Activated naive CD4-positive, alpha-beta T cell treated with anti-CD3 and anti-CD28 coated beads, Interleukin-2, amount 50 U/mL, for 24 hours (primary cell): ENCODE results near the gene TIMM44.

Source experiments
- H3K27ac Mint-ChIP-seq: one replicate; pipeline ENCODE4 v1.8.0; 2021; ENCODE audit warnings: mild to moderate bottlenecking, mixed read lengths
- H3K27me3 Mint-ChIP-seq: one replicate; pipeline ENCODE4 v1.8.0; 2021; ENCODE audit warnings: mixed read lengths
- H3K36me3 Mint-ChIP-seq: one replicate; pipeline ENCODE4 v1.8.0; 2021; ENCODE audit warnings: mixed read lengths
- H3K4me1 Mint-ChIP-seq: one replicate; pipeline ENCODE4 v1.8.0; 2021; ENCODE audit warnings: mixed read lengths
- H3K4me3 Mint-ChIP-seq: one replicate; pipeline ENCODE4 v1.8.0; 2021; ENCODE audit warnings: mild to moderate bottlenecking, mixed read lengths
- H3K9me3 Mint-ChIP-seq: one replicate; pipeline ENCODE4 v1.8.0; 2021; ENCODE audit warnings: mixed read lengths

Gene TIMM44

GRCh38 chr19:7879111-7879807 lies 64.2 kb downstream of the TIMM44 start:
- peaks cover 3% of the 10 kb centered on the region for H3K4me1 Mint-ChIP-seq
- H3K4me3 Mint-ChIP-seq = no peak overlapping the region
- H3K36me3 Mint-ChIP-seq = no peaks in the 10 kb centered on the region
- no peak overlapping the region for H3K27ac Mint-ChIP-seq
- H3K9me3 Mint-ChIP-seq = no peaks in the 10 kb centered on the region
- H3K27me3 Mint-ChIP-seq = no peaks in the 10 kb centered on the region

GRCh38 chr19:7877249-7877836 lies 66.1 kb downstream of the TIMM44 start:
- no peaks in the 10 kb centered on the region for H3K36me3 Mint-ChIP-seq
- H3K4me1 Mint-ChIP-seq = peaks cover 7% of the 10 kb centered on the region
- peaks cover 1% of the 10 kb centered on the region for H3K27me3 Mint-ChIP-seq
- H3K9me3 Mint-ChIP-seq = no peaks in the 10 kb centered on the region
- H3K4me3 Mint-ChIP-seq = no peak overlapping the region
- H3K27ac Mint-ChIP-seq = no peak overlapping the region
